Gastrocnemius medialis (tissue), 4 donors: ENCODE results near the gene TTC17. TPM values are rescaled to one million over a fixed set of nuclear protein-coding genes. Genes with fewer than 3 reads are reported as not detected.
"Not testable (repeated sequence)": the region's sequence is repeated elsewhere in the genome, so short reads cannot be mapped to it uniquely, and the experiment has no call there.

ENCODE experiments used
- ATAC-seq, 2 donors: fragments of 150-250 bp; one replicate each; pipeline ENCODE4 v1.9.1; 2016
- DNase-seq, 2 donors: peaks; one replicate each; pipeline ENCODE4 v3.0.0-alpha.2; 2019
- H3K27ac ChIP-seq, 4 donors: fragments of 200-600 bp; sonication (generic); 1 replicate in 1 of 4; 2 replicates in 3 of 4; pipeline ENCODE4 v1.5.1; 2016 to 2018; ENCODE audit warnings: mild to moderate bottlenecking in 2 of 4, moderate library complexity in 1 of 4
- H3K27me3 ChIP-seq, 3 donors: fragments of 200-600 bp; sonication (generic) in 2 of 3; 1 replicate in 1 of 3; 2 replicates in 2 of 3; pipeline versions ENCODE4 v1.5.1 to v1.6.0; 2016 to 2019; ENCODE audit warnings: mild to moderate bottlenecking in 1 of 3, moderate library complexity in 1 of 3
- H3K36me3 ChIP-seq, 2 donors: fragments of 200-600 bp; sonication (generic) in 1 of 2; one replicate each; pipeline ENCODE4 v1.5.1; 2017 to 2018
- H3K4me1 ChIP-seq, 2 donors: fragments of 200-600 bp; sonication (generic) in 1 of 2; one replicate each; pipeline ENCODE4 v1.5.1; 2016 to 2017; ENCODE audit warnings: mild to moderate bottlenecking in 2 of 2
- H3K4me3 ChIP-seq, 4 donors: fragments of 200-600 bp; sonication (generic) in 3 of 4; 1 replicate in 1 of 4; 2 replicates in 3 of 4; pipeline ENCODE4 v1.5.1; 2016 to 2019; ENCODE audit warnings: mild to moderate bottlenecking in 2 of 4
- H3K9me3 ChIP-seq, 3 donors: fragments of 200-600 bp; sonication (generic) in 2 of 3; 1 replicate in 1 of 3; 2 replicates in 2 of 3; pipeline ENCODE4 v1.5.1; 2016 to 2019
- POLR2A ChIP-seq, 2 donors: fragments of 450-650 bp; IDR thresholded peaks; one replicate each; pipeline ENCODE4 v1.6.1; 2017; ENCODE audit warnings: antibody characterized with exemption in 2 of 2, mild to moderate bottlenecking in 2 of 2, moderate library complexity in 2 of 2
- in situ Hi-C, 4 donors: fragments of 200-750 bp; cut with MboI; loops; one replicate each; pipeline versions ENCODE4 v1.15.0 to v1.8.0; 2017; ENCODE audit warnings: low sequenced_read_pairs in 4 of 4
- intact Hi-C: fragments of 100-400 bp; cut with DNase I; formaldehyde crosslinking; loops from one replicate; pipeline ENCODE4 v1.15.1; 2023; ENCODE audit warnings: low total_unique reads
- total RNA-seq, 4 donors: library from RNA; depleted of rRNA; stranded (reverse); fragments of >200 nt; gene quantifications; one replicate each; pipeline versions ENCODE4 v1.1.0 to v1.2.3, GENCODE V29; 2016
- TF ChIP-seq, protein P1 (sequence below), 5 experiments: fragments of 450-650 bp in 3 of 5; fragments of 200-600 bp in 2 of 5; sonication (generic) in 2 of 5; IDR thresholded peaks in 4 of 5; conservative IDR thresholded peaks in 1 of 5; 1 replicate in 4 of 5; 2 replicates in 1 of 5; pipeline ENCODE4 v1.5.1; 2016 to 2019; ENCODE audit warnings: antibody characterized with exemption in 5 of 5, mild to moderate bottlenecking in 3 of 5, moderate library complexity in 3 of 5

TTC17 gene
- total RNA-seq, 4 donors from 2014 or later, result 31.6 to 69.0 (median 37.5) TPM

DNA sequence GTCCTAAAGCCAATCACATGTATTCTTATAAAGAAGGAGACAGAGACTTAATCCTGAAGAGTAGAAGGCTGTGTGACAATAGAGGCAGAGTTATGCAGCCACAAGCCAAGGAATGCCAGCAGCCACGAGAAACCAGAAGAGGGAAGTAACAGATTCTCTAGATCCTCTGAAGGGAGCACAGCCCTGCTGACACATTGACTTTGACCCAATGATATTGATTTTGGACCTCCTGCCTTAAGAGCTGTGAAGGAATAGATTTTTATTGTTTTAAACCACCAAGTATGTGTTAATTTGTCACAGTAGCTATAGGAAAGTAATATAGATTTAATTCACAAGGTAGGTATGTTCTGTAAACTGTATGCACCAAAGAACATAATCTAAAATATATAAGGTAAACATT lies 103.6 kb downstream of the TTC17 start:
- Histone ChIP-seq H3K9me3 (no peaks in the 10 kb centered on the region), H3K36me3 (peaks cover 4 to 63% of the 10 kb centered on the region in 2 donors), H3K27me3 (no peaks in the 10 kb centered on the region), H3K27ac (no peak overlapping the region), H3K4me1 (no peaks in the 10 kb centered on the region), H3K4me3 (no peak overlapping the region)
- TF ChIP-seq, protein P1, sequence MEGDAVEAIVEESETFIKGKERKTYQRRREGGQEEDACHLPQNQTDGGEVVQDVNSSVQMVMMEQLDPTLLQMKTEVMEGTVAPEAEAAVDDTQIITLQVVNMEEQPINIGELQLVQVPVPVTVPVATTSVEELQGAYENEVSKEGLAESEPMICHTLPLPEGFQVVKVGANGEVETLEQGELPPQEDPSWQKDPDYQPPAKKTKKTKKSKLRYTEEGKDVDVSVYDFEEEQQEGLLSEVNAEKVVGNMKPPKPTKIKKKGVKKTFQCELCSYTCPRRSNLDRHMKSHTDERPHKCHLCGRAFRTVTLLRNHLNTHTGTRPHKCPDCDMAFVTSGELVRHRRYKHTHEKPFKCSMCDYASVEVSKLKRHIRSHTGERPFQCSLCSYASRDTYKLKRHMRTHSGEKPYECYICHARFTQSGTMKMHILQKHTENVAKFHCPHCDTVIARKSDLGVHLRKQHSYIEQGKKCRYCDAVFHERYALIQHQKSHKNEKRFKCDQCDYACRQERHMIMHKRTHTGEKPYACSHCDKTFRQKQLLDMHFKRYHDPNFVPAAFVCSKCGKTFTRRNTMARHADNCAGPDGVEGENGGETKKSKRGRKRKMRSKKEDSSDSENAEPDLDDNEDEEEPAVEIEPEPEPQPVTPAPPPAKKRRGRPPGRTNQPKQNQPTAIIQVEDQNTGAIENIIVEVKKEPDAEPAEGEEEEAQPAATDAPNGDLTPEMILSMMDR (IDR thresholded peaks at IDR 0.05 in 4 of 5, conservative IDR thresholded peaks at IDR 0.05 in 1 of 5), result no peak
- no peak for TF ChIP-seq POLR2A (IDR thresholded peaks at IDR 0.05)
- ATAC-seq, result no peak
- intact Hi-C loops, result no loop called here
- no peak for DNase-seq
- in situ Hi-C loops, result no loop called here

DNA sequence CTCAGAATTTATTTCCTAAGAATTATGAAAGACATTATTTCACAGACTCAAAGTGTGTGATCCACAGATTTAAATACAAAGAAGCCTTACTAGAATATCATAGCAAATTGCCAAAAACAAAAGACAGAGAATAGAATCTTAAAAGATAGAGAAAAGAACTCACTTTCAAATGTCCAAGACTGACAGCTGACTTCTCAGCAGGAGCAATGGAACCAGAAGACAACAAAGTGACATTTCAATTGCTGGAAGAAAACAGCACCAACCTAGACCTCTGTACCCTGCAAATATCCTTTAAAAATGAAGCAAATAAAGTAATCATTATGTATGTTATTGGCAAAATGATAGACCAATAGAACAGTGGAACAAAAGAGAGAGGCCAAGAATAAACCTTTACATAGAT lies 109.2 kb downstream of the TTC17 start:
- H3K27me3 ChIP-seq, result no peaks in the 10 kb centered on the region
- TF ChIP-seq, protein P1 (IDR thresholded peaks at IDR 0.05 in 4 of 5, conservative IDR thresholded peaks at IDR 0.05 in 1 of 5), result no peak
- TF ChIP-seq POLR2A (IDR thresholded peaks at IDR 0.05), result no peak
- H3K4me1 ChIP-seq, result no peaks in the 10 kb centered on the region
- peaks cover 7 to 22% of the 10 kb centered on the region in 2 donors for H3K36me3 ChIP-seq
- in situ Hi-C loops (no loop called here), intact Hi-C loops (no loop called here)
- H3K4me3 ChIP-seq, result no peak overlapping the region
- no peaks in the 10 kb centered on the region for H3K9me3 ChIP-seq
- DNase-seq (no peak), ATAC-seq (no peak)
- H3K27ac ChIP-seq, result no peak overlapping the region

DNA sequence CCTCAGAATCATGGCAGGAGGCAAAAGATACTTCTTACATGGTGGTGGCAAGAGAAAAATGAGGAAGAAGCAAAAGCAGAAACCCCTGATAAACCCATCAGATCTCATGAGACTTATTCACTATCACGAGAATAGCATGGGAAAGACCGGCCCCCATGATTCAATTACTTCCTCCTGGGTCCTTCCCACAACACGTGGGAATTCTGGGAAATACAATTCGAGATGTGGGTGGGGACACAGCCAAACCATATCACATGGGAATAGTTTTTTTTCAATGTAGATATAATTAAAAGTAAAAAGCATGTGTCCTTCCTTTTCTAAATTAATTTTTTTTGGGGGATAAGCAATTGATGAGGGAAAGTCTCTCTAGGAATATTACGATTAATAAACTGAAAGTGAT lies 118.8 kb downstream of the TTC17 start:
- H3K36me3 ChIP-seq, result peaks cover 0 to 12% of the 10 kb centered on the region in 2 donors
- H3K27ac ChIP-seq, ATAC-seq, H3K27me3 ChIP-seq, H3K4me3 ChIP-seq, H3K9me3 ChIP-seq, DNase-seq, intact Hi-C loops, H3K4me1 ChIP-seq: not testable (repeated sequence)
- in situ Hi-C loops, result loop anchor here in 1 of 4 donors (25.0 kb wide), 1 partner anchor 360 kb away; no protein-coding TSS in a partner anchor

DNA sequence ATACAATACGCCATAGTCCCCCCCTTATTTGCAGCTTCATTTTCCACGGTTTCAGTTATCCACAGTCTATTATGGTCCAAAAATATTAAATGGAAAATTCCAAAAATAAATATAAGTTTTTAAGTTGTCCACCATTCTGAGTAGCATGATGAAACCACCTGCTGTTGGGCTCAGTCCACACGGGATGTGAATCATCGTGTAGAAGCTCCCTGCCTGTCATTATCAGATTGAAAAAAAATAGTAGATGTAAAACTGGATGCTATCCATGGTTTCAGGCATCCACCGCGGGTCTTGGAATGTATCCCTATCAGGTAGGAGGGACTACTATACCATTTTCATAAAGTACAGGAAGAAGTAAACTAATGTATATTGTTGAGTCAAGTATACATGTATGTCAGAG lies 127.4 kb downstream of the TTC17 start:
- intact Hi-C loops, result no loop called here

DNA sequence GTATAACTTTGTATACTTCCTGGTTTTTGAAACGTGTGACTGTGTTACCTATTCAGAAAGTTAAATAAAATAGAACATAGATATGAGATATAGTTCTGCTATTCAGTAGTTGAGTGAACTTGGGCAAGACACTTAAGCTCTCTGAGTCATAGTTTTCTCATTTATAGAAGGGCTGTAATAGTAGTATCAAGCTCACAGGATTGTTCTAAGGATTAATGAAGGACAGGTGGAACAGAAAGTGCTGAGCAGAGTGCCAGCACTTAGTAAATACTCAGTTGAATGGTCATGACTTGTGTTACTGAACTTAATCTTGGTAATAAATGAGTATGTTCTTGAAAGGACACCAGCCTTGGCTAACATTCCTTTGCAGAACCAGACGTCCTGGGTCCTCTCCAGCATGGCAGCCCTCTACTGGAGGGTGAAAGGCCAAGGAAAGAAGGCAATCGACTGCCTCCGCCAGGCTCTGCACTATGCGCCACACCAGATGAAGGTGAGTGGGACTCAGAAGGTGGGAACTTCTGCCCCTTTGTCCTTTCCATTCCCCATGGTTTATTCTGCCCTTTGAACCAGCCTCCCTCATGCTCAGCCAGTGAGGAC lies 131.2 kb downstream of the TTC17 start:
- in situ Hi-C loops, result loop anchor here in 1 of 4 donors (25.0 kb wide), 1 partner anchor 347 kb away; no protein-coding TSS in a partner anchor
- peaks cover 0 to 15% of the 10 kb centered on the region in 2 donors for H3K4me1 ChIP-seq
- TF ChIP-seq, protein P1 (IDR thresholded peaks at IDR 0.05 in 4 of 5, conservative IDR thresholded peaks at IDR 0.05 in 1 of 5), result peak in 1 of 5 experiments; percentile 25
- no peak for TF ChIP-seq POLR2A (IDR thresholded peaks at IDR 0.05)
- H3K9me3 ChIP-seq, result no peaks in the 10 kb centered on the region
- peaks cover 0 to 36% of the 10 kb centered on the region in 2 donors for H3K36me3 ChIP-seq
- H3K27me3 ChIP-seq, result no peaks in the 10 kb centered on the region
- ATAC-seq (peak; percentile 96 to 99), DNase-seq (peak; percentile 56 to 74)
- peak overlapping the region; percentile 80 to 87 (median 82) for H3K27ac ChIP-seq
- intact Hi-C loops, result loop anchor here (5.0 to 10.0 kb wide), 2 partner anchors 82 to 355 kb away; no protein-coding TSS in a partner anchor
- H3K4me3 ChIP-seq, result no peak overlapping the region

More for the DNA sequence above, 127.4 kb downstream of the TTC17 start:
- Histone ChIP-seq H3K4me1 (peaks cover 0 to 14% of the 10 kb centered on the region in 2 donors), H3K27ac (peak overlapping the region in 1 of 4 donors; percentile 70), H3K36me3 (peaks cover 0 to 8% of the 10 kb centered on the region in 2 donors), H3K9me3 (no peaks in the 10 kb centered on the region), H3K4me3 (no peak overlapping the region), H3K27me3 (no peaks in the 10 kb centered on the region)
- no peak for TF ChIP-seq POLR2A (IDR thresholded peaks at IDR 0.05)
- TF ChIP-seq, protein P1 (IDR thresholded peaks at IDR 0.05 in 4 of 5, conservative IDR thresholded peaks at IDR 0.05 in 1 of 5), result no peak
- DNase-seq (peak in 1 of 2 donors; percentile 22), ATAC-seq (no peak)
- in situ Hi-C loops, result loop anchor here in 1 of 4 donors (25.0 kb wide), 1 partner anchor 351 kb away; no protein-coding TSS in a partner anchor
